ENCODE measurements around the gene MDM4.
"Not testable (repeated sequence)": the region's sequence is repeated elsewhere in the genome, so short reads cannot be mapped to it uniquely, and the experiment has no call there.

MDM4 gene

GRCh38 chr1:204514828-204515227 is 1.4 kb upstream of the MDM4 start:
- Histone ChIP-seq H4K20me1 (ENCODE audit: insufficient read depth, low read length) (no peaks in the 10 kb centered on the region), H3K36me3 (replicated peaks; ENCODE audit: insufficient read depth, low read length) (0 out of 2 replicates have a peak, but pooled peaks cover 3% of the 10 kb centered on the region), H3K79me2 (ENCODE audit: low read length) (peaks cover 35% of the 10 kb centered on the region), H2AFZ (ENCODE audit: low read length) (no peak overlapping the region), H3F3A (ENCODE audit: insufficient read depth, low read length) (peaks cover 69% of the 10 kb centered on the region), H3K9me2 (replicated peaks; ENCODE audit: insufficient read depth, low read length) (no peaks in the 10 kb centered on the region), H3K9ac (ENCODE audit: low read length) (no peak overlapping the region), H3K4me3 (ENCODE audit: low read length) (no peak overlapping the region), H3K27me3 (replicated peaks; ENCODE audit: insufficient read depth, low read length) (no peaks in the 10 kb centered on the region), H3K4me2 (ENCODE audit: low read depth, low read length) (no peak overlapping the region), H3K9me3 (replicated peaks; ENCODE audit: insufficient read depth, low read length) (no peaks in the 10 kb centered on the region), H3K27ac (ENCODE audit: low read length) (peak overlapping the region; percentile 98; the same call in 1 of the 2 replicates), H3K4me1 (ENCODE audit: low read length) (peaks cover 25% of the 10 kb centered on the region)
- TF ChIP-seq CTCF (IDR thresholded peaks at IDR 0.05; ENCODE audit: low read length) (no peak), EZH2phosphoT487 (IDR thresholded peaks at IDR 0.05; ENCODE audit: low read length) (no peak), EZH2 (optimal IDR thresholded peaks at IDR 0.05; ENCODE audit: low read depth, low read length) (no peak)
- no peak for DNase-seq

- H3K9me2 ChIP-seq (replicated peaks; ENCODE audit: insufficient read depth, low read length); H2AFZ ChIP-seq (ENCODE audit: low read length); H3K9me3 ChIP-seq (replicated peaks; ENCODE audit: insufficient read depth, low read length); H3K36me3 ChIP-seq (replicated peaks; ENCODE audit: insufficient read depth, low read length); DNase-seq; H4K20me1 ChIP-seq (ENCODE audit: insufficient read depth, low read length); H3K27me3 ChIP-seq (replicated peaks; ENCODE audit: insufficient read depth, low read length): not testable (repeated sequence)
- H3K27ac ChIP-seq (ENCODE audit: low read length): peak overlapping the region; percentile 98
- H3K4me1 ChIP-seq (ENCODE audit: low read length): peaks cover 47% of the 10 kb centered on the region
- H3K79me2 ChIP-seq (ENCODE audit: low read length): peaks cover 56% of the 10 kb centered on the region
- H3F3A ChIP-seq (ENCODE audit: insufficient read depth, low read length): peaks cover 86% of the 10 kb centered on the region
- H3K4me3 ChIP-seq (ENCODE audit: low read length): peak overlapping the region; percentile 87
- H3K4me2 ChIP-seq (ENCODE audit: low read depth, low read length): peak overlapping the region; percentile 61
- H3K9ac ChIP-seq (ENCODE audit: low read length): peak overlapping the region; percentile 98
Observed at GRCh38 chr1:204517382-204517781, 1.2 kb downstream of the MDM4 start.

- Histone ChIP-seq H3K4me1 (ENCODE audit: low read length) (peaks cover 48% of the 10 kb centered on the region), H3K9me3 (replicated peaks; ENCODE audit: insufficient read depth, low read length) (no peaks in the 10 kb centered on the region), H3K4me3 (ENCODE audit: low read length) (peak overlapping the region; percentile 13), H2AFZ (ENCODE audit: low read length) (no peak overlapping the region), H3K27ac (ENCODE audit: low read length) (peak overlapping the region; percentile 97), H3K9me2 (replicated peaks; ENCODE audit: insufficient read depth, low read length) (no peaks in the 10 kb centered on the region), H3K27me3 (replicated peaks; ENCODE audit: insufficient read depth, low read length) (no peaks in the 10 kb centered on the region), H3K36me3 (replicated peaks; ENCODE audit: insufficient read depth, low read length) (peaks cover 16% of the 10 kb centered on the region; the same call in 1 of the 2 replicates), H3K4me2 (ENCODE audit: low read depth, low read length) (peak overlapping the region; percentile 83), H4K20me1 (ENCODE audit: insufficient read depth, low read length) (no peaks in the 10 kb centered on the region), H3F3A (ENCODE audit: insufficient read depth, low read length) (peaks cover 51% of the 10 kb centered on the region), H3K9ac (ENCODE audit: low read length) (peak overlapping the region; percentile 76), H3K79me2 (ENCODE audit: low read length) (peaks cover 92% of the 10 kb centered on the region)
- TF ChIP-seq EZH2phosphoT487 (IDR thresholded peaks at IDR 0.05; ENCODE audit: low read length) (no peak), EZH2 (optimal IDR thresholded peaks at IDR 0.05; ENCODE audit: low read depth, low read length) (no peak), CTCF (IDR thresholded peaks at IDR 0.05; ENCODE audit: low read length) (no peak)
- DNase-seq: peak; percentile 99
Observed at GRCh38 chr1:204520834-204521709, 4.9 kb downstream of the MDM4 start.

GRCh38 chr1:204521941-204522521 is 5.8 kb downstream of the MDM4 start:
- not testable (repeated sequence) for H3K9me3 ChIP-seq (replicated peaks; ENCODE audit: insufficient read depth, low read length)
- H3K36me3 ChIP-seq (replicated peaks; ENCODE audit: insufficient read depth, low read length): peaks cover 18% of the 10 kb centered on the region; the same call in 1 of the 2 replicates

More at GRCh38 chr1:204521941-204522521, 5.8 kb downstream of the MDM4 start:
- not testable (repeated sequence) for H3K4me3 ChIP-seq (ENCODE audit: low read length); H3K9me2 ChIP-seq (replicated peaks; ENCODE audit: insufficient read depth, low read length); H2AFZ ChIP-seq (ENCODE audit: low read length); H3K27me3 ChIP-seq (replicated peaks; ENCODE audit: insufficient read depth, low read length); DNase-seq; H4K20me1 ChIP-seq (ENCODE audit: insufficient read depth, low read length)
- H3K9ac ChIP-seq (ENCODE audit: low read length): peak overlapping the region; percentile 66
- H3K4me1 ChIP-seq (ENCODE audit: low read length): peaks cover 48% of the 10 kb centered on the region
- peaks cover 93% of the 10 kb centered on the region for H3K79me2 ChIP-seq (ENCODE audit: low read length)
- peaks cover 43% of the 10 kb centered on the region for H3F3A ChIP-seq (ENCODE audit: insufficient read depth, low read length)
- peak overlapping the region; percentile 97 for H3K27ac ChIP-seq (ENCODE audit: low read length)
- H3K4me2 ChIP-seq (ENCODE audit: low read depth, low read length): peak overlapping the region; percentile 83; the same call in 1 of the 2 replicates
